Activated T-helper 17 cell treated with anti-CD3 and anti-CD28 coated beads, Interleukin-2, amount 50 U/mL, for 72 hours (primary cell): ENCODE results near the gene SHMT2. TPM values are rescaled to one million over a fixed set of nuclear protein-coding genes. Genes with fewer than 3 reads are reported as not detected.

Source experiments
- ATAC-seq: fragments of 150-1000 bp; cut with Tn5 transposase; replicated peaks from 2 replicates; pipeline ENCODE4 v1.10.0; 2021; ENCODE audit warnings: mild to moderate bottlenecking, moderate library complexity
- H3K27ac Mint-ChIP-seq: one replicate; pipeline ENCODE4 v1.8.0; 2022; ENCODE audit warnings: mixed read lengths
- H3K27me3 Mint-ChIP-seq: one replicate; pipeline ENCODE4 v1.8.0; 2022; ENCODE audit warnings: mixed read lengths
- H3K36me3 Mint-ChIP-seq: one replicate; pipeline ENCODE4 v1.8.0; 2022; ENCODE audit warnings: low read depth, mild to moderate bottlenecking, mixed read lengths
- H3K4me1 Mint-ChIP-seq: one replicate; pipeline ENCODE4 v1.8.0; 2022; ENCODE audit warnings: mixed read lengths
- H3K4me3 Mint-ChIP-seq: one replicate; pipeline ENCODE4 v1.8.0; 2022; ENCODE audit warnings: mild to moderate bottlenecking, mixed read lengths
- H3K9me3 Mint-ChIP-seq: one replicate; pipeline ENCODE4 v1.8.0; 2022; ENCODE audit warnings: mixed read lengths
- total RNA-seq, 2 donors: library from RNA; stranded (reverse); gene quantifications; one replicate each; pipeline ENCODE4 v1.2.3, GENCODE V29; 2022

Gene SHMT2
- total RNA-seq, 2 donors from 2014 or later, result 232 to 320 TPM

DNA sequence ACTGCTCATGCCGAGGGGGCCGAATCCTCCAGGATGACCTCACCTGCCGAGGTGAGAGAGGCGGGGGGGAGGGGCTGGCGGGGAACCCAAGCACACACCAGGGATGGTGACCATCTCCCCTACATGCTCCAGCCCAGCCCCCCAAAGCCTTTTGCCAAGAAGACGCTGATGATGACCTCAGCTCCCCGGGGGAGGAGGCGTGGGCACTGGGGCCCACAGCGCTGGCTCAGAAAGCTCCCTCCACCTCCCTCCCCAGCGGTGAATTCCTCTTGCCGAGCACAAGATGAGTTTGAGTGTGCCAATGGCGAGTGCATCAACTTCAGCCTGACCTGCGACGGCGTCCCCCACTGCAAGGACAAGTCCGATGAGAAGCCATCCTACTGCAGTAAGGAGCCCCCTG is 36.6 kb upstream of the SHMT2 start:
- Mint-ChIP-seq H3K27me3 (no peaks in the 10 kb centered on the region), H3K27ac (no peak overlapping the region), H3K4me1 (no peaks in the 10 kb centered on the region), H3K9me3 (no peaks in the 10 kb centered on the region), H3K36me3 (no peaks in the 10 kb centered on the region), H3K4me3 (no peak overlapping the region)
- no peak for ATAC-seq

DNA sequence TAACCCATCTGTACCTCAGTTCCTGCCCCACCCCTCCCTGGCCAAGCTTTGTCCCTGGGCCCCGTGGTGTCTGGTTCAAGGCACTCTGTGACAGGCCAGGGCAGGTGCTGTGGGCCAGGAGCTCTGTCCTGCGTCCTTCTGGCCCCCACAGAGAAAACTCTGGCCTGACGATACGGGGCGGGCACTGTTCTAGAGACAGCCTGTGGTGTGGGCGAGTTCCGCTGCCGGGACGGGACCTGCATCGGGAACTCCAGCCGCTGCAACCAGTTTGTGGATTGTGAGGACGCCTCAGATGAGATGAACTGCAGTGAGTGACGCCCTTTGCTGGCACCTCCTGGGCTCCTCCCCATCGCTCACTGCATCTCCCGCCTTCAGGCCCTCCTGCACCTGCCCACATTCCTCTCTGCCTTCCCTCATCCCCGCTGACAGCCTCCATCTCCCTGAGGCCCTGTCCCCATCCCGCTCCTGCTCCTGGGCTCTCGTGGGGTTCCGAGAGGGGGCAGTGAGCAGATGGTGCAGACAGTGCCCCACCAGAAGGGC is 35.7 kb upstream of the SHMT2 start:
- no peak for ATAC-seq
- Mint-ChIP-seq H3K4me1 (no peaks in the 10 kb centered on the region), H3K9me3 (no peaks in the 10 kb centered on the region), H3K4me3 (no peak overlapping the region), H3K27ac (no peak overlapping the region), H3K36me3 (no peaks in the 10 kb centered on the region), H3K27me3 (no peaks in the 10 kb centered on the region)

- Mint-ChIP-seq H3K36me3 (no peaks in the 10 kb centered on the region), H3K4me1 (no peaks in the 10 kb centered on the region), H3K4me3 (no peak overlapping the region), H3K27me3 (no peaks in the 10 kb centered on the region), H3K9me3 (no peaks in the 10 kb centered on the region), H3K27ac (no peak overlapping the region)
- no peak for ATAC-seq
These were observed 35.3 kb upstream of the SHMT2 start for GRCh38 chr12:57194253-57194652.

GRCh38 chr12:57195186-57195585 is 34.3 kb upstream of the SHMT2 start:
- Mint-ChIP-seq H3K27me3 (no peaks in the 10 kb centered on the region), H3K4me3 (no peak overlapping the region), H3K4me1 (no peaks in the 10 kb centered on the region), H3K36me3 (no peaks in the 10 kb centered on the region), H3K27ac (no peak overlapping the region), H3K9me3 (no peaks in the 10 kb centered on the region)
- no peak for ATAC-seq

DNA sequence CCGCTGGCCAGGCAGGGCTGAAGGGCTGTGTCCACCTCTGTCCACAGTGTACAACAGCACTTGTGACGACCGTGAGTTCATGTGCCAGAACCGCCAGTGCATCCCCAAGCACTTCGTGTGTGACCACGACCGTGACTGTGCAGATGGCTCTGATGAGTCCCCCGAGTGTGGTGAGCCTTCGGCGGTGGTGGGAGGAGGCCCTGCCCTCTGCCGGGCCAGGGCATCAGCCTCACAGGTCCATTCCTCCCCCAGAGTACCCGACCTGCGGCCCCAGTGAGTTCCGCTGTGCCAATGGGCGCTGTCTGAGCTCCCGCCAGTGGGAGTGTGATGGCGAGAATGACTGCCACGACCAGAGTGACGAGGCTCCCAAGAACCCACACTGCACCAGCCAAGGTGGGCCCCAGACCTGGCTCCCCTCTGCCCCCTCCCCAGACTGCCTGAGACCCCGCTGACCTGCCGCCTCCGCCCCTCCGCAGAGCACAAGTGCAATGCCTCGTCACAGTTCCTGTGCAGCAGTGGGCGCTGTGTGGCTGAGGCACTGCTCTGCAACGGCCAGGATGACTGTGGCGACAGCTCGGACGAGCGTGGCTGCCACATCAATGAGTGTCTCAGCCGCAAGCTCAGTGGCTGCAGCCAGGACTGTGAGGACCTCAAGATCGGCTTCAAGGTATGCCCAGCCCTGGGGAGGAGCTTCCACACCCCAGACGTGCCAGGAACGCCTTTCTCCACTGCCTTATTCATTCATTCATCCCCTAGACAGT is 33.7 kb upstream of the SHMT2 start:
- Mint-ChIP-seq H3K27me3 (no peaks in the 10 kb centered on the region), H3K27ac (no peak overlapping the region)

DNA sequence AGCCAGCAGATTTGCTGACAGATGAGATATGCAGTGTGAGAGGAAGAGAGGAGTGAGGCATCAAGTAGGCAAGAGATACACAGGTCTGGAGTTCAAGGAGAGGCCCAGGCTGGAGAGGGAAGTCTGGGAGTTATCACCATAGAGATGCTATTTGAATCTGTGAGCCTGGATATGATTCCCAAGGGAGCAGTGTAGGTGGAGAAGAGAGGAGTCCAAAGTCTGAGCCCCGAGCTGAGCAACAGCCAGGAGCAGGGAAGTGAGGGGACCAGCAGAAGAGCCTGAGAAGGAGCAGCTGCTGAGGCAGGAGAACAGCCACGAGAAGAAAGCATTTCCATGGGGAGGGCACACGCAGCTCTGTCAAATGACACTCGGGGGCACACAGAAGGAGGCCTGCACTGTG is 33.1 kb upstream of the SHMT2 start:
- H3K4me3 Mint-ChIP-seq, result no peak overlapping the region
- no peaks in the 10 kb centered on the region for H3K4me1 Mint-ChIP-seq
- H3K27ac Mint-ChIP-seq, result no peak overlapping the region
- no peaks in the 10 kb centered on the region for H3K36me3 Mint-ChIP-seq
- no peak for ATAC-seq
- H3K9me3 Mint-ChIP-seq, result no peaks in the 10 kb centered on the region
- no peaks in the 10 kb centered on the region for H3K27me3 Mint-ChIP-seq

More for the DNA sequence above, 33.7 kb upstream of the SHMT2 start:
- Mint-ChIP-seq H3K36me3 (no peaks in the 10 kb centered on the region), H3K4me3 (no peak overlapping the region), H3K4me1 (no peaks in the 10 kb centered on the region), H3K9me3 (no peaks in the 10 kb centered on the region)
- ATAC-seq, result no peak

DNA sequence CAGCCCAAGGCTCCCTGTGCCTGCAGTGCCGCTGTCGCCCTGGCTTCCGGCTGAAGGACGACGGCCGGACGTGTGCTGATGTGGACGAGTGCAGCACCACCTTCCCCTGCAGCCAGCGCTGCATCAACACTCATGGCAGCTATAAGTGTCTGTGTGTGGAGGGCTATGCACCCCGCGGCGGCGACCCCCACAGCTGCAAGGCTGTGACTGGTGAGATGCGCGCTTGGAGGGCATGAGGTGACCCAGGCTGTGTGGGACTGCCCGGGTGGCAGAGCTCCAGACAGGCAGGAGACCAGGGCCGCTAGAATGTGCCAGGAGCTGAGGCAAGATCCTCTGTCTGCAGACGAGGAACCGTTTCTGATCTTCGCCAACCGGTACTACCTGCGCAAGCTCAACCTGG is 32.6 kb upstream of the SHMT2 start:
- H3K4me1 Mint-ChIP-seq, result no peaks in the 10 kb centered on the region
- H3K9me3 Mint-ChIP-seq, result no peaks in the 10 kb centered on the region
- H3K27me3 Mint-ChIP-seq, result no peaks in the 10 kb centered on the region
- no peak overlapping the region for H3K27ac Mint-ChIP-seq
- ATAC-seq, result no peak
- no peaks in the 10 kb centered on the region for H3K36me3 Mint-ChIP-seq
- H3K4me3 Mint-ChIP-seq, result no peak overlapping the region

GRCh38 chr12:57198329-57198728 is 31.2 kb upstream of the SHMT2 start:
- H3K27ac Mint-ChIP-seq, result no peak overlapping the region
- H3K9me3 Mint-ChIP-seq, result no peaks in the 10 kb centered on the region
- no peaks in the 10 kb centered on the region for H3K27me3 Mint-ChIP-seq
- no peaks in the 10 kb centered on the region for H3K4me1 Mint-ChIP-seq
- ATAC-seq, result no peak
- H3K36me3 Mint-ChIP-seq, result no peaks in the 10 kb centered on the region
- H3K4me3 Mint-ChIP-seq, result no peak overlapping the region

- Mint-ChIP-seq H3K4me3 (no peak overlapping the region), H3K9me3 (no peaks in the 10 kb centered on the region), H3K27me3 (no peaks in the 10 kb centered on the region), H3K36me3 (no peaks in the 10 kb centered on the region), H3K4me1 (no peaks in the 10 kb centered on the region), H3K27ac (no peak overlapping the region)
- ATAC-seq, result no peak
These were observed 30.3 kb upstream of the SHMT2 start for GRCh38 chr12:57199191-57199590.

DNA sequence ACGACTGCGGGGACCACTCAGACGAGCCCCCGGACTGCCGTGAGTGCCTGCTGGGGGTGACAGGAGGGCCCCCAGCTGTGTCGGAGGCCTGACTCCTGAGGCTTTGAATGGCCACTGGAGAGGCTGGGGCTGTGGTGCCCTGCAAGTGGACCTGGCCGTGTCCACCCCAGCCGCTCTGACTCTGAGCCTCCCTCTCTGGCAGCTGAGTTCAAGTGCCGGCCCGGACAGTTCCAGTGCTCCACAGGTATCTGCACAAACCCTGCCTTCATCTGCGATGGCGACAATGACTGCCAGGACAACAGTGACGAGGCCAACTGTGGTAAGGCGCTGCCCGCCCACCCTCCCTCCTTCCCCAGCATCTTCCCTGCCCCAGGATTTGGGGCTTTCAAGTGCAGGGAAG is 29.0 kb upstream of the SHMT2 start:
- Mint-ChIP-seq H3K27ac (no peak overlapping the region), H3K4me1 (no peaks in the 10 kb centered on the region), H3K36me3 (no peaks in the 10 kb centered on the region), H3K9me3 (no peaks in the 10 kb centered on the region), H3K4me3 (no peak overlapping the region), H3K27me3 (no peaks in the 10 kb centered on the region)
- ATAC-seq, result no peak

- no peak for ATAC-seq
- H3K27me3 Mint-ChIP-seq, result no peaks in the 10 kb centered on the region
- no peaks in the 10 kb centered on the region for H3K36me3 Mint-ChIP-seq
- no peaks in the 10 kb centered on the region for H3K9me3 Mint-ChIP-seq
- H3K4me3 Mint-ChIP-seq, result no peak overlapping the region
- no peak overlapping the region for H3K27ac Mint-ChIP-seq
- H3K4me1 Mint-ChIP-seq, result no peaks in the 10 kb centered on the region
These were observed 28.3 kb upstream of the SHMT2 start for GRCh38 chr12:57201219-57201618.

GRCh38 chr12:57201631-57202030 is 27.9 kb upstream of the SHMT2 start:
- Mint-ChIP-seq H3K36me3 (no peaks in the 10 kb centered on the region), H3K9me3 (no peaks in the 10 kb centered on the region), H3K4me3 (no peak overlapping the region), H3K27ac (no peak overlapping the region), H3K27me3 (no peaks in the 10 kb centered on the region), H3K4me1 (no peaks in the 10 kb centered on the region)
- ATAC-seq, result no peak

DNA sequence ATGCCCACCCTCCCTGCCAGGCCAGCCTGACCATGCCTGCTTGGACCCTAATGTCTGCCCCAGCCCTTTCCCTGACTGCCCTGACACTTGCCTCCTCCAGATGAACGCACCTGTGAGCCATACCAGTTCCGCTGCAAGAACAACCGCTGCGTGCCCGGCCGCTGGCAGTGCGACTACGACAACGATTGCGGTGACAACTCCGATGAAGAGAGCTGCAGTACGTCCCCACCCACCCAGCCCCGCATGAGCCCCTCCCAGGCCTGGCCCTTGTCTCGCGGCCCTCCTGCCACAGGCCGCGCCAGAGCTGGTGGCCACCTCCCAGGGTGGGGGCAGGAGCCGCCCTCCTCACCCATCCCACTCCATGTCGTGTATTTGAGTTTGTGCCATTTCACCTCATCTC is 27.2 kb upstream of the SHMT2 start:
- ATAC-seq, result no peak
- H3K27me3 Mint-ChIP-seq, result no peaks in the 10 kb centered on the region
- no peaks in the 10 kb centered on the region for H3K9me3 Mint-ChIP-seq
- no peaks in the 10 kb centered on the region for H3K4me1 Mint-ChIP-seq
- no peaks in the 10 kb centered on the region for H3K36me3 Mint-ChIP-seq
- H3K4me3 Mint-ChIP-seq, result no peak overlapping the region
- no peak overlapping the region for H3K27ac Mint-ChIP-seq

DNA sequence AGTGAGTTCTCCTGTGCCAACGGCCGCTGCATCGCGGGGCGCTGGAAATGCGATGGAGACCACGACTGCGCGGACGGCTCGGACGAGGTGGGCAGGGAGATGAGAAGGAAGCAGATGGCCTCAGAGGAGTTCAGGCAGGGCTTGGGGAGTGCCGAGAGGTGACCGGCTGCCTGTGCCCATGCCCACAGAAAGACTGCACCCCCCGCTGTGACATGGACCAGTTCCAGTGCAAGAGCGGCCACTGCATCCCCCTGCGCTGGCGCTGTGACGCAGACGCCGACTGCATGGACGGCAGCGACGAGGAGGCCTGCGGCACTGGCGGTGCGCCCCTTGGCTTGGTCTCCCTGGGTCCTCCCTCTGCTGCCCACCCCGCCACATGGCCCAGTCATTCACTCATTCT is 26.3 kb upstream of the SHMT2 start:
- no peaks in the 10 kb centered on the region for H3K36me3 Mint-ChIP-seq
- no peak for ATAC-seq
- no peaks in the 10 kb centered on the region for H3K27me3 Mint-ChIP-seq
- H3K27ac Mint-ChIP-seq, result no peak overlapping the region
- no peaks in the 10 kb centered on the region for H3K4me1 Mint-ChIP-seq
- H3K4me3 Mint-ChIP-seq, result no peak overlapping the region
- no peaks in the 10 kb centered on the region for H3K9me3 Mint-ChIP-seq

DNA sequence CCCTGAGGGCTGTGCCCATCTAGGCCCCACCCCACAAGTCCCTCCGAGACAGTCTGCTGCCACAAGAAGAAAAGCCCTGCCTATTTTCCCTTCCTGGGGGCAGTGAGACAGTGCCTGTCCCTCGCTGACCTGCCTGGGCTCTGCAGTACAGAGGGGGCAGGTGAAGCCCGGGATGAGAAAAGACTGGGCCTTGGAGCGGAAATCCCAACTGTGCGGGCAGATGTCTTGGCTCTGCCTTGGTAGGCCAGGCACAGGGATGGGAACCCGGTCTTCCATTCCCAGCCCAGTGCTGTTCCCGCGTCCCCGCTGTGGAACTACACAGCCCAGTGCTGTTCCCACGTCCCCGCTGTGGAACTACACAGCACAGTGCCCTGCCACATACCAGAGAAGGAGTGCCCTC is 25.7 kb upstream of the SHMT2 start:
- Mint-ChIP-seq H3K36me3 (no peaks in the 10 kb centered on the region), H3K9me3 (no peaks in the 10 kb centered on the region), H3K4me3 (no peak overlapping the region), H3K27ac (no peak overlapping the region), H3K4me1 (no peaks in the 10 kb centered on the region), H3K27me3 (no peaks in the 10 kb centered on the region)
- ATAC-seq, result no peak

- H3K4me1 Mint-ChIP-seq, result no peaks in the 10 kb centered on the region
- H3K27ac Mint-ChIP-seq, result no peak overlapping the region
- H3K9me3 Mint-ChIP-seq, result no peaks in the 10 kb centered on the region
- no peak overlapping the region for H3K4me3 Mint-ChIP-seq
- no peak for ATAC-seq
- no peaks in the 10 kb centered on the region for H3K27me3 Mint-ChIP-seq
- no peaks in the 10 kb centered on the region for H3K36me3 Mint-ChIP-seq
These were observed 25.1 kb upstream of the SHMT2 start for GRCh38 chr12:57204454-57204853.
